ENCODE results near the gene AMOTL2. TPM values are rescaled to one million over a fixed set of nuclear protein-coding genes. Genes with fewer than 3 reads are reported as not detected.
A peak's percentile ranks its signal among the peaks of the same experiment; 100 is the strongest.

Gene AMOTL2
- total and polyA plus RNA-seq, 10 of the 15 experiments (the other 5 are each of a cell fraction or from before 2014, with no cell fraction given) = 0.20 to 0.33 TPM; not detected in 8

DNA sequence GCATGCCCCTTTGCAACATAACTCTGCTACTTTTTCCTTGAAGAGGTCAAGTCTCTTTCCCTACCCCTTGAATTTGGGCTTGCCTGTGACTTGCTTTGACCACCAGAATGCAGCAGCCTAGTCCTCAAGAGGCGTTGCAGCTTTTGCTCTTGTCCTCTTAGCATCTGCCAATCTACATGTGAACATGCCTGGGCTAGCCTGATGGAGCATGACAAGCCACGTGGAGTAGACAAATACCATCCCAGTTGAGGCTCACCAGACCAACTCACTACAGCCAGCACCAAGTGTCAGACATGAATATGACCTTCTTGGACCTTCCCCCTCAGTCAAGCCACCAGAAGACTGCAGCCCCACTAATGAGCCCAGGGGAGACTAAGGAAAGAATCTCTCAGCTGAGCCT, 32.9 kb downstream of the AMOTL2 start:
- ATAC-seq (no peak), FAIRE-seq (peak; percentile 18), DNase-seq (ENCODE audit: low read depth, low spot score) (no peak)
- Histone ChIP-seq H3K27me3 (replicated peaks in 1 of 2; ENCODE audit: control insufficient read depth in 2 of 2, insufficient read depth in 2 of 2, low read length in 1 of 2) (no peaks in the 10 kb centered on the region; a peak in 1 of 4 replicates), H2AFZ (ENCODE audit: control insufficient read depth, low read depth, low read length) (no peak overlapping the region), H3K4me3 (no peak overlapping the region), H3K27ac (ENCODE audit: control insufficient read depth, insufficient read depth) (no peak overlapping the region), H3K4me1 (ENCODE audit: control insufficient read depth, insufficient read depth, low read length) (no peaks in the 10 kb centered on the region), H3K79me2 (ENCODE audit: control insufficient read depth, insufficient read depth, low read length) (no peaks in the 10 kb centered on the region), H4K20me1 (ENCODE audit: control insufficient read depth, insufficient read depth) (no peaks in the 10 kb centered on the region), H3K9ac (ENCODE audit: control insufficient read depth, insufficient read depth, low read length) (no peak overlapping the region), H3K9me3 (replicated peaks; ENCODE audit: control insufficient read depth, insufficient read depth, low read length) (no peaks in the 10 kb centered on the region; the same call in 2 of the 3 replicates), H3K4me2 (ENCODE audit: control insufficient read depth, insufficient read depth) (no peak overlapping the region), H3K36me3 (ENCODE audit: control insufficient read depth in 2 of 2, insufficient read depth in 2 of 2, low read length in 1 of 2) (no peaks in the 10 kb centered on the region)
- POLR2A ChIA-PET = no interaction called here
- RAD21 ChIA-PET (ENCODE audit: unreplicated experiment) = no interaction called here
- intact Hi-C loops (cut with micrococcal nuclease; ENCODE audit: unreplicated experiment) = no loop called here
- SMC1A ChIA-PET (ENCODE audit: uncharacterized antibody, unreplicated experiment) = interaction anchor here (0.6 kb wide), 1 partner anchor 143 kb away, joined by 3 read pairs; no protein-coding TSS in a partner anchor
- TF ChIP-seq MTA2 (IDR thresholded peaks at IDR 0.05; ENCODE audit: low read depth) = no peak
- in situ Hi-C loops (cut with MboI) = no loop called here
- no TSS peak for BruUV-seq (replicated peaks)
- CTCF ChIA-PET = interaction anchor here (0.6 to 1.0 kb wide), 3 partner anchors 23 to 197 kb away, joined by 3 to 4 read pairs (median 3); no protein-coding TSS in a partner anchor
- WGBS (ENCODE audit: insufficient coverage, insufficient replicate concordance, low lambda C conversion rate, missing lambda C conversion rate) = 0% methylated on average over 2 of the region's 2 CpGs

DNA sequence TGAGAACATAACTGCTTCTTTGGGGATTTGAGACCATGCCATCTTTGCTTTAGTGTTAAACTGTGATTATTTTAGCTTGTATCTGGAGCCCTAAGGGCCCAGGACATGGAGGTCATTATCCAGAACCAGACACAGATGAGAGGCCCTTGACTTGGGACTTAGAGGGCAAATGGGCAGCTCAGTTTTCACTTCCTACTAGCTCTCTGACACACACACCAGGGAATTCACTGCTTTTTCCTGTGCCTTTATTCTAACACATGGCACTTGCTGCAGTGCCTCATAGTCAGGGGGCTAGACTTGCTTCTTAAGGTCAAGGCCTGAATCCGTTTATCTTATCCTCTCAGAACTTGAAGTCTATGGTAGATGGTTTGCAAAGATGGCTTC, 33.3 kb downstream of the AMOTL2 start:
- H3K9me3 ChIP-seq (replicated peaks; ENCODE audit: control insufficient read depth, insufficient read depth, low read length) = no peaks in the 10 kb centered on the region; the same call in 2 of the 3 replicates
- WGBS (ENCODE audit: insufficient coverage, insufficient replicate concordance, low lambda C conversion rate, missing lambda C conversion rate) = 0% methylated on average over 1 of the region's 1 CpG
- H3K27ac ChIP-seq (ENCODE audit: control insufficient read depth, insufficient read depth) = no peak overlapping the region
- intact Hi-C loops (cut with micrococcal nuclease; ENCODE audit: unreplicated experiment) = no loop called here
- SMC1A ChIA-PET (ENCODE audit: uncharacterized antibody, unreplicated experiment) = no interaction called here
- no peaks in the 10 kb centered on the region for H3K4me1 ChIP-seq (ENCODE audit: control insufficient read depth, insufficient read depth, low read length)
- H3K4me3 ChIP-seq = no peak overlapping the region
- in situ Hi-C loops (cut with MboI) = no loop called here
- no TSS peak for BruUV-seq (replicated peaks)
- CTCF ChIA-PET = interaction anchor here (0.6 to 1.0 kb wide), 3 partner anchors 24 to 197 kb away, joined by 3 to 4 read pairs (median 3); no protein-coding TSS in a partner anchor
- no peak overlapping the region for H2AFZ ChIP-seq (ENCODE audit: control insufficient read depth, low read depth, low read length)
- no peak for ATAC-seq
- no peaks in the 10 kb centered on the region for H3K79me2 ChIP-seq (ENCODE audit: control insufficient read depth, insufficient read depth, low read length)
- H4K20me1 ChIP-seq (ENCODE audit: control insufficient read depth, insufficient read depth) = no peaks in the 10 kb centered on the region
- RAD21 ChIA-PET (ENCODE audit: unreplicated experiment) = no interaction called here
- POLR2A ChIA-PET = no interaction called here
- H3K9ac ChIP-seq (ENCODE audit: control insufficient read depth, insufficient read depth, low read length) = no peak overlapping the region
- H3K36me3 ChIP-seq (ENCODE audit: control insufficient read depth in 2 of 2, insufficient read depth in 2 of 2, low read length in 1 of 2) = no peaks in the 10 kb centered on the region
- DNase-seq (ENCODE audit: low read depth, low spot score) = no peak
- no peaks in the 10 kb centered on the region; a peak in 1 of 4 replicates for H3K27me3 ChIP-seq (replicated peaks in 1 of 2; ENCODE audit: control insufficient read depth in 2 of 2, insufficient read depth in 2 of 2, low read length in 1 of 2)
- no peak overlapping the region for H3K4me2 ChIP-seq (ENCODE audit: control insufficient read depth, insufficient read depth)
- peak; percentile 18 for FAIRE-seq
- no peak for TF ChIP-seq TCF3 (IDR thresholded peaks at IDR 0.05; ENCODE audit: borderline replicate concordance, insufficient read depth, low read depth, low read length)
- no peak for TF ChIP-seq STAT1 (conservative IDR thresholded peaks at IDR 0.05)
- TF ChIP-seq MYC (IDR thresholded peaks at IDR 0.05; ENCODE audit: insufficient read depth, insufficient read length, insufficient replicate concordance, low read length, severe bottlenecking) = no peak
- TF ChIP-seq, protein P1, sequence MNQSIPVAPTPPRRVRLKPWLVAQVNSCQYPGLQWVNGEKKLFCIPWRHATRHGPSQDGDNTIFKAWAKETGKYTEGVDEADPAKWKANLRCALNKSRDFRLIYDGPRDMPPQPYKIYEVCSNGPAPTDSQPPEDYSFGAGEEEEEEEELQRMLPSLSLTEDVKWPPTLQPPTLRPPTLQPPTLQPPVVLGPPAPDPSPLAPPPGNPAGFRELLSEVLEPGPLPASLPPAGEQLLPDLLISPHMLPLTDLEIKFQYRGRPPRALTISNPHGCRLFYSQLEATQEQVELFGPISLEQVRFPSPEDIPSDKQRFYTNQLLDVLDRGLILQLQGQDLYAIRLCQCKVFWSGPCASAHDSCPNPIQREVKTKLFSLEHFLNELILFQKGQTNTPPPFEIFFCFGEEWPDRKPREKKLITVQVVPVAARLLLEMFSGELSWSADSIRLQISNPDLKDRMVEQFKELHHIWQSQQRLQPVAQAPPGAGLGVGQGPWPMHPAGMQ (IDR thresholded peaks at IDR 0.05; ENCODE audit: borderline replicate concordance) = no peak
- TF ChIP-seq SREBF2 (IDR thresholded peaks at IDR 0.05; ENCODE audit: low read length) = no peak
- TF ChIP-seq YY1 (IDR thresholded peaks at IDR 0.05; ENCODE audit: low read depth, low read length) = no peak
- no peak for TF ChIP-seq SUZ12 (IDR thresholded peaks at IDR 0.05; ENCODE audit: unreplicated experiment)
- TF ChIP-seq, protein P2, sequence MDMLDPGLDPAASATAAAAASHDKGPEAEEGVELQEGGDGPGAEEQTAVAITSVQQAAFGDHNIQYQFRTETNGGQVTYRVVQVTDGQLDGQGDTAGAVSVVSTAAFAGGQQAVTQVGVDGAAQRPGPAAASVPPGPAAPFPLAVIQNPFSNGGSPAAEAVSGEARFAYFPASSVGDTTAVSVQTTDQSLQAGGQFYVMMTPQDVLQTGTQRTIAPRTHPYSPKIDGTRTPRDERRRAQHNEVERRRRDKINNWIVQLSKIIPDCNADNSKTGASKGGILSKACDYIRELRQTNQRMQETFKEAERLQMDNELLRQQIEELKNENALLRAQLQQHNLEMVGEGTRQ (IDR thresholded peaks at IDR 0.05; ENCODE audit: borderline replicate concordance, low read depth, low read length) = no peak
- TF ChIP-seq RFX5 (IDR thresholded peaks at IDR 0.05; ENCODE audit: low read depth, low read length) = no peak
- TF ChIP-seq BCL11A (IDR thresholded peaks at IDR 0.05; ENCODE audit: low read depth, low read length) = no peak
- TF ChIP-seq, protein P3, sequence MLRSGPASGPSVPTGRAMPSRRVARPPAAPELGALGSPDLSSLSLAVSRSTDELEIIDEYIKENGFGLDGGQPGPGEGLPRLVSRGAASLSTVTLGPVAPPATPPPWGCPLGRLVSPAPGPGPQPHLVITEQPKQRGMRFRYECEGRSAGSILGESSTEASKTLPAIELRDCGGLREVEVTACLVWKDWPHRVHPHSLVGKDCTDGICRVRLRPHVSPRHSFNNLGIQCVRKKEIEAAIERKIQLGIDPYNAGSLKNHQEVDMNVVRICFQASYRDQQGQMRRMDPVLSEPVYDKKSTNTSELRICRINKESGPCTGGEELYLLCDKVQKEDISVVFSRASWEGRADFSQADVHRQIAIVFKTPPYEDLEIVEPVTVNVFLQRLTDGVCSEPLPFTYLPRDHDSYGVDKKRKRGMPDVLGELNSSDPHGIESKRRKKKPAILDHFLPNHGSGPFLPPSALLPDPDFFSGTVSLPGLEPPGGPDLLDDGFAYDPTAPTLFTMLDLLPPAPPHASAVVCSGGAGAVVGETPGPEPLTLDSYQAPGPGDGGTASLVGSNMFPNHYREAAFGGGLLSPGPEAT (IDR thresholded peaks at IDR 0.05; ENCODE audit: low read depth) = no peak
- TF ChIP-seq TARDBP (IDR thresholded peaks at IDR 0.05; ENCODE audit: borderline replicate concordance) = no peak
- no peak for TF ChIP-seq POLR2AphosphoS5 (IDR thresholded peaks at IDR 0.05; ENCODE audit: low read length)
- no peak for TF ChIP-seq CBX3 (IDR thresholded peaks at IDR 0.05; ENCODE audit: borderline replicate concordance, low read depth)
